Measurements from ENCODE around the gene APBA2. TPM values are rescaled to one million over a fixed set of nuclear protein-coding genes. Genes with fewer than 3 reads are reported as not detected.

APBA2 gene
- total and polyA plus RNA-seq, 2 of the 4 experiments (the other 2 are of a cell fraction): 21.7 to 33.0 TPM

- Histone ChIP-seq H2AK9ac (replicated peaks; ENCODE audit: low read depth, low read length, poor library complexity) (no peak overlapping the region), H2BK5ac (ENCODE audit: low read depth, low read length, poor library complexity, severe bottlenecking) (no peak overlapping the region), H3K4me2 (ENCODE audit: low read depth, low read length) (no peak overlapping the region), H3K56ac (ENCODE audit: extremely low read depth, insufficient read depth, low read length) (no peak overlapping the region), H2AK5ac (ENCODE audit: low read depth, low read length) (no peak overlapping the region), H2BK20ac (ENCODE audit: low read depth, low read length) (no peak overlapping the region), H3K14ac (replicated peaks; ENCODE audit: low read depth, low read length) (no peak overlapping the region), H3K4ac (ENCODE audit: low read depth, low read length) (no peak overlapping the region), H3K9me3 (ENCODE audit: control insufficient read depth, insufficient read depth, low read length) (no peaks in the 10 kb centered on the region), H3K36me3 (ENCODE audit: control insufficient read depth, insufficient read depth, low read length) (no peaks in the 10 kb centered on the region), H3K4me3 (ENCODE audit: insufficient read depth, low read depth, low read length) (no peak overlapping the region), H3K9me1 (ENCODE audit: insufficient read depth, low read length) (no peaks in the 10 kb centered on the region; the same call in 1 of the 2 replicates), H4K8ac (ENCODE audit: low read depth in 2 of 2, low read length in 2 of 2) (no peak overlapping the region), H3K27ac (ENCODE audit: insufficient read depth, low read length) (no peak overlapping the region), H3K18ac (ENCODE audit: low read depth, low read length) (no peak overlapping the region), H4K91ac (ENCODE audit: insufficient read depth, low read depth, low read length) (no peak overlapping the region), H4K5ac (ENCODE audit: low read depth, low read length) (no peak overlapping the region), H3K23ac (ENCODE audit: low read depth, low read length) (no peak overlapping the region), H3K27me3 (ENCODE audit: control insufficient read depth, insufficient read depth, low read length) (no peaks in the 10 kb centered on the region), H2BK15ac (ENCODE audit: low read depth, low read length) (no peak overlapping the region), H4K20me1 (ENCODE audit: insufficient read depth, low read length) (no peaks in the 10 kb centered on the region; the same call in 1 of the 2 replicates), H2BK120ac (ENCODE audit: low read depth, low read length) (no peak overlapping the region), H2AFZ (replicated peaks; ENCODE audit: low read length, poor library complexity) (no peak overlapping the region), H3K79me1 (ENCODE audit: low read depth in 1 of 2, low read length in 2 of 2) (peaks cover 0 to 13% of the 10 kb centered on the region in 2 experiments; a peak in 2 of 4 replicates), H3K9ac (ENCODE audit: low read depth, low read length) (no peak overlapping the region), H3K4me1 (ENCODE audit: control insufficient read depth, insufficient read depth, low read length) (no peaks in the 10 kb centered on the region; the same call in 1 of the 2 replicates)
- dilution Hi-C loops (cut with HindIII; ENCODE audit: low sequenced_read_pairs, unreplicated experiment): no loop called here
- no peak for ATAC-seq (ENCODE audit: low read depth)
- CTCF ChIA-PET: no interaction called here
- intact Hi-C loops (cut with micrococcal nuclease): no loop called here
- DNase-seq: peak; percentile 41
- TF ChIP-seq RCOR1 (IDR thresholded peaks at IDR 0.05; ENCODE audit: insufficient replicate concordance, low read length) (no peak), SMC3 (IDR thresholded peaks at IDR 0.05; ENCODE audit: low read depth, low read length) (no peak), MAFK (IDR thresholded peaks at IDR 0.05; ENCODE audit: low read depth, low read length) (no peak), FOS (IDR thresholded peaks at IDR 0.05; ENCODE audit: low read depth, low read length) (no peak), POLR2A (IDR thresholded peaks at IDR 0.05; ENCODE audit: low read depth, low read length) (no peak), NFE2L2 (IDR thresholded peaks at IDR 0.05; ENCODE audit: low read depth, low read length) (no peak), USF2 (IDR thresholded peaks at IDR 0.05; ENCODE audit: low read depth, low read length) (no peak), BHLHE40 (IDR thresholded peaks at IDR 0.05; ENCODE audit: low read depth, low read length) (no peak), RAD21 (IDR thresholded peaks at IDR 0.05; ENCODE audit: low read length) (no peak), RFX5 (IDR thresholded peaks at IDR 0.05; ENCODE audit: low read depth, low read length) (no peak), MXI1 (IDR thresholded peaks at IDR 0.05; ENCODE audit: borderline replicate concordance, low read depth, low read length) (no peak), CEBPB (IDR thresholded peaks at IDR 0.05; ENCODE audit: low read depth, low read length) (no peak), CHD1 (IDR thresholded peaks at IDR 0.05; ENCODE audit: low read depth, low read length) (no peak), MAZ (IDR thresholded peaks at IDR 0.05; ENCODE audit: borderline replicate concordance, low read depth, low read length) (no peak)
- TF ChIP-seq, protein P1, sequence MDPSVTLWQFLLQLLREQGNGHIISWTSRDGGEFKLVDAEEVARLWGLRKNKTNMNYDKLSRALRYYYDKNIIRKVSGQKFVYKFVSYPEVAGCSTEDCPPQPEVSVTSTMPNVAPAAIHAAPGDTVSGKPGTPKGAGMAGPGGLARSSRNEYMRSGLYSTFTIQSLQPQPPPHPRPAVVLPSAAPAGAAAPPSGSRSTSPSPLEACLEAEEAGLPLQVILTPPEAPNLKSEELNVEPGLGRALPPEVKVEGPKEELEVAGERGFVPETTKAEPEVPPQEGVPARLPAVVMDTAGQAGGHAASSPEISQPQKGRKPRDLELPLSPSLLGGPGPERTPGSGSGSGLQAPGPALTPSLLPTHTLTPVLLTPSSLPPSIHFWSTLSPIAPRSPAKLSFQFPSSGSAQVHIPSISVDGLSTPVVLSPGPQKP (IDR thresholded peaks at IDR 0.05; ENCODE audit: borderline replicate concordance, low read depth, low read length): no peak
- TF ChIP-seq, protein P2, sequence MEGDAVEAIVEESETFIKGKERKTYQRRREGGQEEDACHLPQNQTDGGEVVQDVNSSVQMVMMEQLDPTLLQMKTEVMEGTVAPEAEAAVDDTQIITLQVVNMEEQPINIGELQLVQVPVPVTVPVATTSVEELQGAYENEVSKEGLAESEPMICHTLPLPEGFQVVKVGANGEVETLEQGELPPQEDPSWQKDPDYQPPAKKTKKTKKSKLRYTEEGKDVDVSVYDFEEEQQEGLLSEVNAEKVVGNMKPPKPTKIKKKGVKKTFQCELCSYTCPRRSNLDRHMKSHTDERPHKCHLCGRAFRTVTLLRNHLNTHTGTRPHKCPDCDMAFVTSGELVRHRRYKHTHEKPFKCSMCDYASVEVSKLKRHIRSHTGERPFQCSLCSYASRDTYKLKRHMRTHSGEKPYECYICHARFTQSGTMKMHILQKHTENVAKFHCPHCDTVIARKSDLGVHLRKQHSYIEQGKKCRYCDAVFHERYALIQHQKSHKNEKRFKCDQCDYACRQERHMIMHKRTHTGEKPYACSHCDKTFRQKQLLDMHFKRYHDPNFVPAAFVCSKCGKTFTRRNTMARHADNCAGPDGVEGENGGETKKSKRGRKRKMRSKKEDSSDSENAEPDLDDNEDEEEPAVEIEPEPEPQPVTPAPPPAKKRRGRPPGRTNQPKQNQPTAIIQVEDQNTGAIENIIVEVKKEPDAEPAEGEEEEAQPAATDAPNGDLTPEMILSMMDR (conservative IDR thresholded peaks at IDR 0.05; ENCODE audit: low read depth, low read length): no peak
- no CpG with 5 or more reads among the region's 7 CpGs for WGBS, 2 experiments (ENCODE audit: extremely low coverage in 2 of 2, insufficient read length in 1 of 2)
- POLR2A ChIA-PET (ENCODE audit: unreplicated experiment): no interaction called here
- BruUV-seq (replicated peaks): no TSS peak
- in situ Hi-C loops (cut with MboI; ENCODE audit: low sequenced_read_pairs): no loop called here
These were observed 136.1 kb downstream of the APBA2 start for GRCh38 chr15:29021857-29022256.
